Measurements from ENCODE around the gene CHRNA7.
"Not testable (repeated sequence)": the region's sequence is repeated elsewhere in the genome, so short reads cannot be mapped to it uniquely, and the experiment has no call there.

- not testable (repeated sequence) for TF ChIP-seq CTCF, POLR2A (IDR thresholded peaks at IDR 0.05)
Observed at GRCh38 chr15:32164747-32165146, 134.4 kb downstream of the CHRNA7 start.
